GM18505 (cell line): Measurements from ENCODE around the gene KDM2A.
"Not testable (repeated sequence)": the region's sequence is repeated elsewhere in the genome, so short reads cannot be mapped to it uniquely, and the experiment has no call there.

Source experiments
- ATAC-seq: cut with Tn5 transposase; IDR thresholded peaks from one replicate; pipeline ENCODE4 v1.9.1; 2021; ENCODE audit not compliant: unreplicated experiment
- POLR2A ChIP-seq: IDR thresholded peaks from 4 replicates; pipeline ENCODE4 v1.6.1; 2011; ENCODE audit warnings: borderline replicate concordance; ENCODE audit not compliant: insufficient read depth, insufficient read length; ENCODE audit errors: extremely low read depth

The KDM2A gene

DNA sequence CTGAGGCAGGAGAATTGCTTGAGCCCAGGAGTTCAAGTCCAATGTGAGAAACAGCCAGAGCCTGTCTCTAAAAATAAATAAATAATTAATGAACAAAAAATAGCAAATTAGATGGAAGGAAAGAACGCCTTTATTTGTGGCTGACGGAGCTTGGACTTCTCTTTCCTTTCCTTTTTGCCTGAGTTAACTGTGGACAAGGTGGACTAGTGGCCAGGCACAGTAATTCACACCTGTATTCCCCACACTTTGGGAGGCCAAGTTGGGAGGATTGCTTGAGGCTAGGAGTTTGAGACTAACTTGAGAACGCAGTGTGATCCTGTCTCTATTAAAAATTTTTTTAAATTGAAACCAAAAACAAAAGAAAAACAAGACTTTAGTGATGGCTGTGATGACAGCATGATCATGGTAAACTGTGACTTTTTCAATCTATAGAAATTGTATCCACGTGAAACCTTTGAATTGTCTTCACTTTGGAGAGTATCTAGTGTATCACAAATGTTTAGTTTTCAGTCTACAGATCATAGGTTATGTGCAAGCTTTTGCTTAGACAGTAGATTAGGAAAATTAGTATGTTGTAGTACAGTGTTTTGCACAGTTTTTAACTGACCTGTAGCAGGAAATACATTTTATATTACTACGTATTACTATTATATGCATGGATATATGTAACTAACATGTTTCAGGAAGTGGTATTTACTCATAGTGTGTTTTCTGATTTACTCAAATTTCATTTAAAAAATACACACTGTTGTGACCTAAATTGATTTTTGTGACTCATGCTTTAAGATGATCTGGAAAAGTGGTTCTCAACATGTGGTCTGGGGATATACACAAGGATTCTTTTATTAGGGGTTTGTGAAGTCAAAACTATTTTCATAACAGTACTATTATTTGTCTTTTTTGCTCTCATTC, 42.1 kb downstream of the KDM2A start:
- no peak for TF ChIP-seq POLR2A
- ATAC-seq, result no peak

DNA sequence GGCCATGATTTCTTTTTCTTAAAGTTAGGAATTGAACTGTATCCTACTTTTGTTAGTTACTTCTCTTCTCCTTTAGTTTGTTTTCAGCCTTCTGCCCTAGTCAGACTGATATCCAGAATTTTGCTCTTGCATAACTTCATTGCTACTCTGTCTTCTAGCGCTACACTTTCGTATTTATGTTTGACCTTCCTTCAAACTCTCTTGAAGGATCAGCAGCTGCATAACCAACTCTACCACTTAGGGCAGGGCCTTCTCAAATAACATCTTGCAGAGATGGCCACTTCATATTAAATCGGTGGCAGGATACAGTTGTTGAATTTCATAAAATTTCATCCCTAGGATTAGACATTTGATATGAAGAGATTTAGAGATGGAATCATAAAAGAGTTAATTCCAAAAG, 43.9 kb downstream of the KDM2A start:
- TF ChIP-seq POLR2A, result no peak

DNA sequence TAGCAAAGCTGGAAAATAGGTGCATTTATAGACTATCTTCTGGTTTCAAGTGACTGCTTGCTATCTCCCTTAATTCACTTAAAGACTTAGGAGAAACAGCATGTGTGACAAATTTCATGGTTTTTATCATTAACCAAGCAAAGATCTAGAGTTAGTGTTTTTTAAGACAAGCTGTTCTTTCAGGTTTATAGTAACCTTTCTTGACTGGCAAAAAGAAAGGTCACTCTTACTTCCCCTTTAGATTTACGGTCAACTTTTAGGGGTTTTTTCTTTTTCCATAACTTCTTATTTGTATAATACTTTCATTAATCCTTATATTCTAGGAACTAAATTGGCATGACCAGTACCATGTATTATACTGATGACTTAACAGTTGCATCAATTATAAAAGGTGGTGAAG, 46.6 kb downstream of the KDM2A start:
- ATAC-seq, result no peak
- no peak for TF ChIP-seq POLR2A

More for the DNA sequence above, 43.9 kb downstream of the KDM2A start:
- no peak for ATAC-seq

DNA sequence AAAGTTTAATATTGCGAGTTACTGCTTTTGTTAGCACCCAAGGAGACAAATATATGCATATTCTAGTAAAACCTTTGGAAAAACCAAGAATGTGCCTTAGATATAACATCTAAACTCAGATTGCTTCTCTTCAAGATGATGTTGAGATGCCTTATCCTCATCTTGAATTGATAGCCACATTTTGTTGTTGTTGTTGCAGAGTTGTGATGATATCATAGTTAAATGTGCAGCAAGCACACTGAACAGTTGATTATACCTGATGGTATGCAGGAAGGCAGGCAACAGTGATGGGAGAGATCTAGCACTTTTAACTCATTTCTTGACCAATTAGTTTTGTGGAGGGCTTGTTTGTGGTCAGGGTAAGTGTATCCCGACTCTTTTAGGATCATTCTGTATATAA, 48.0 kb downstream of the KDM2A start:
- no peak for TF ChIP-seq POLR2A
- ATAC-seq, result no peak

DNA sequence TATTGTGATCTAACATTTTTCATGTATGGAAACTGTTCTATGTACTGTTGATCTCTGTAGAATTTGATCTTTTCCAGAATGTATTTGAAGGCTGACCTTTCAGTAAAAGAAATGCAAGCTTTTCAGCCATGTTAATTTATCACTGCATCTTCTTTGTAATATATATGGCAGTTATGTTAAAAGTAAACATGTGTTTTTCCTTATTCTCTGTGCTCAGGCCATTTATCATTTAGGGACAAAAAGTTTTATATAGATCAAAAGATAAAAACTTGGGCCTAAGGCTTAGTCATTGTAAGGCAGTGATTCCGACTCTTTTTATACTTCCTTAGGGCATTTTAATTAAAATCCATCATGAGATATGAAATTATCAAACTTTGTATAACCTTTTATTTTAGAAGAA, 48.7 kb downstream of the KDM2A start:
- no peak for ATAC-seq
- no peak for TF ChIP-seq POLR2A

DNA sequence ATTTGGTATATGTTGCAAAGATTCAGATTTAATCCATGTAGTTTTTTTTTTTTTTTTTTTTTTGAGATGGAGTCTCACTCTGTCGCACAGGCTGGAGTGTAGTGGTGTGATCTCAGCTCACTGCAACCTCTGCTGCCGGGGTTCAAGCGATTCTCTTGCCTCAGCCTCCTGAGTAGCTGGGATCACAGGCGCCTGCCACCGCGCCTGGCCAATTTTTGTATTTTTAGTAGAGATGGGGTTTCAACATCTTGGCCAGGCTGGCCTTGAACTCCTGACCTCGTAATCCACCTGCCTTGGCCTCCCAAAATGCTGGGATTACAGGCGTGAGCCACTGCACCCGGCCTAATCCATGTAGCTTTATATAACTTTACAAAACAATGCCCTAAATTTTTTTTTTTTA, 49.8 kb downstream of the KDM2A start:
- ATAC-seq, result not testable (repeated sequence)

DNA sequence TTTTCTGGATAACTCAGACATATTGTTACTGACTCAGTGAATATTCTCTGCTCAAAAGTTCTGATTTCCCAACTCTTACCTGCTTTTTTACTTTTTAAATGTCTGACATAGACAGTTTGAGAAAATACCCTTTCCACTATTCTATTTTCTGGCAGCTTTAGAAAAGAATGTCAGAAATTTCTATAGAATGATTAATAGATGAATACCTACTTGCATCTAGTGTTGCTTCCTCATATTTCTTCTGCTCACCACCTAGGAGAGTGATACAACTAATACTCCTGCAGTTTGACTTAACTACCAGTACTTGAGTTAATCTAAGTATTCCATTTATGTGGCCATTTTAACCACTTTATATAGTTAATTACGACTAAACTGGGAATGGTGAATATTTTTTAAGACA, 55.2 kb downstream of the KDM2A start:
- TF ChIP-seq POLR2A, result no peak
- no peak for ATAC-seq

DNA sequence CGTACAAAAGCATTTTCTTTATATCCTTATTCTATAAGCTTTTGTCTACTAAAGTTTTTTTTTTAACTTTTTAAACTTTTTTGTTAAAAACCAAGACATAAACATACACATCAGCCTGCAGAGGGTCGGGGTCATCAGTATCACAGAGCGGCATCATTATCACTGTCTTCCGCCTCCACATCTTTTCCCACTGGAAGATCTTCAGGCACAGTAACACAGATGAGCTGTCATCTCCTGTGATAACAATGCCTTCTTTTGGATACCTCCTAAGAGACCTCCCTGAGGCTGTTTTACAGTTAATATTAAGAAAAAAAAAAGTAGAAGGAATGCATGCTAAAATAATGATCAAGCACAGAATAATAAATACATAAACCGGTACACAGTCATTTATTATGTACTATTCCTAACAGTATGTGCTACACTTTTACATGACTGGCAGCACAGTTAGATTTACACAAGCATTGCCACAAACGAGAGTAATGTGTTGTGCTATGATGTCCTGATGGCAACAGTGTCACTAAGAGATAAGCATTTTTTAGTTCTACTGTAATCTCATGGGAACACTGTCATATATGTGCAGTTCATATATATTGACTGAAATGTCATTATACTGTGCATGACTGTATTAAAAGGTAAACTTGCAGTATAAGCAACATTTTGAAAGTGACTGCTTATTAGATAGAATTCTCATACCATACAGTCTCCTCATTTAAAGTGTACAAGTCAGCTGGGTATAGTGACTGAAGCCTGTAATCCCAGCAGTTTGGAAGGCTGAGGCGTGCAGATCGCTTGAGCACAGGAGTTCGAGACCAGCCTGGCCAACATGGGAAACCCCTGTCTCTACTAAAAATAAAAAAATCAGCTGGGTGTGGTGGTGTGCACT, 58.6 kb downstream of the KDM2A start:
- no peak for TF ChIP-seq POLR2A
- ATAC-seq, result no peak

DNA sequence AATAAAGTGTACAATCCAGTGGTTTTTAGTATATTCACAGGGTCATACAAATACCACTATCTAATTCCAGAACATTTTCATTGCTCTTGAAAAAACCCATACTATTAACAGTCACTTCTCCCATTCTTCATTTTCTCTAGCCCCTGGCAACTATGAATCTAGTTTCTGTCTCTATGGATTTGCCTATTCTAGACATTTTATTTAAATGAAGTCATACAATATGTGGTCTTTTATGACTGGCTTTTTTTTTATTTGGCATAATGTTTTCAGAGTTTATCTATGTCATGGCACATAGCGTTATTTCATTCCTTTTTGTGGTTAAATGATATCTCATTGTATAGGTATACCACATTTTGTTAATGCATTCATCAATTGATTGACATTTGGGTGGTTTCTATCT, 59.4 kb downstream of the KDM2A start:
- no peak for ATAC-seq
- no peak for TF ChIP-seq POLR2A

DNA sequence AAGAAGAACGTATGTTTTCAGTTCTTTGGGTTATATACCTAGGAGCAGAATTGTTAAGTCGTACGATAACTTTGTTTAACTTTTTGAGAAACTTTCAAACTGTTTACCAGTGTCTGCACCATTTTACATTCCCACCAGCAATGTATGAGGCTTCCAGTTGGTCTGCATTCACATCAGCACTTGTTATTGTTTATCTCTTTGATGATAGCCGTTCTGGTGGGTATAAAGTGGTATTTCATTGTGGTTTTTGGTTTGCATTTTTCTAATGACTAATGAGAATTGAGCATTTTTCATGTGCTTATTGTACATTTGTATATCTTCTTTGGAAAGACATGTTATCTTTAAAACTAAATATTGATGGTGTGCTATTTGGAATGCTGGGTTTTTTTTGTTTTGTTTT, 59.8 kb downstream of the KDM2A start:
- no peak for TF ChIP-seq POLR2A

DNA sequence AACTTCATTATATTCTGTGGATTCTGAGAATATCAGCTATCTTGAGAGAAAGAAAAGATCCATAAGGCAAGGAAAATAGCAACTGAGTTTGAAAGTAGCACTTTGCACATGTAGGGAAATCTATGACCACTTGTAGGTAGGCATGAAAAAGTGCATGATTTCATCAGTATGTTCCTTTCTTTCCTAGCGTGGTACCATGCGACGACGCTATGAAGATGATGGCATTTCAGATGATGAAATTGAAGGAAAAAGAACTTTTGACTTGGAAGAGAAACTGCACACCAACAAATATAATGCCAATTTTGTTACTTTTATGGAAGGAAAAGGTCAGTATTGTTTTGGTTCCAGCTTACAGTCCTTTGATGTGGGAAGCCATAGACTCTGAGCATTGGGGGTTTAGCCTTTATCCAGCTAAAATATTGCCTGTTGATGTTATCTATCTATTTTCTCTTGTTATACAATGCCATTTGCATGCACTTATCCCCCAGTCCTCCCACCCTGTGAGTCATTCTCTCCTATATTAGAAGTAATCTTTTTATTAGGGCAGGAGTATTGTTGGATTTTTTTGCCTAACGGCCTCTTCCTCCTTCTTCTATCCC, 60.9 kb downstream of the KDM2A start:
- TF ChIP-seq POLR2A, result no peak
- ATAC-seq, result no peak

More for the DNA sequence above, 59.8 kb downstream of the KDM2A start:
- ATAC-seq, result no peak

DNA sequence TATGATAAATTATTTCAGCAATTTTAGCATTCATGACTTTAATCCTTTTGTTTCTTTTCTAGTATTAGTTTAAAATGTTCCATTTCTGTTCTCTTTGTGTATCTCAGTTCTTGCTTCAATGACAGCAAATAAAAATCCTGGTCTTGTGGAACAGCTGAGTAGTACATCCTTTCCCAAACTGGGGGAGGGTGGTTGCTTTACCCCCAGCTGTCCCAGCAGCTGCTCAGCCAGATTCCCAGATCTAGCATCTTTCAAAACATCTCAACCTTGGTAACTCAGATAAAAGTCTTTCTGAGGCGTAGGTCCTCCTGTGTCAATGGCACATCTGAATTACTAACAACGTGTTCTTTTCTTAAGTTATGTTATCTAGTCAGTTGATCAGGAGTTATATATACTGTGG, 75.0 kb downstream of the KDM2A start:
- ATAC-seq, result no peak
- TF ChIP-seq POLR2A, result no peak

DNA sequence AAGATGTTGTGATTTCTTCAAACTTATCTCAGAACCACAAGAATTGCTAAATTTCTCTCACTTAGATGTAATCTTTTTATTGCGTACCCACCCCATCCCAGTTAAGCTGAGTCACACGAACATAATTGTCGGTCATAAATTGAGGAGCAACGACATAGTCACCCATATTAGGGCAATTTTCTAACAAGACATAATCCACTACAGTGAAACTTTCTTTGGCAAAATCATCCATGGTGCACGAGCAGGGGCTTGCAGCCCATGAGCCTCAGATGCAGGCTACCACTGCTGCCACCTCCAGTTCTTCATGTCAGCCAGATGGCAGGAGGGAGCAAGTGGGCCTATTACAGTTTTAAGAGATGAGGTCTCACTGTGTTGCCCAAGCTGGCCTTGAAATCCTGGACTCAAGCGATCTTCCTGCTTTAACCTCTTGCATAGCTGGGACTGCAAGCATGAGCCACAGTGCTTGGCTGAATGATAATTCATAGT, 77.0 kb downstream of the KDM2A start:
- TF ChIP-seq POLR2A, result no peak
- ATAC-seq, result no peak

DNA sequence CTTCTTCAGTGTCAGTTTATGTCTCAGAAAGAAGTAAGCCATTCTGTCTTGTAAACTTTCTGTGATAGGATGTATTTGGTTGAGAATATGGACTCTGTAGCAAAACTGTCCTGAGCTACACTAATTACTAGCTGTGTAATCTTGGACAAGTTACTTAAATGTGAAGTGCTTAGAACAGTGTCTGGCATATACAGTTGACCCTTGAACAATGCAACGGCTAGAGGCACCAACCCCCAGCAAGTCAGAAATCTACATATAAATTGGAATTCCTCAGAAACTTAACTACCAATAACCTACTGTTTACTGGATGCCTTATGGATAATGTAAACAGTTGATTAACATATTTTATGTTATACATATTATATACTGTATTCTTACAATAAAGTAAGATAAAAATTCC, 78.5 kb downstream of the KDM2A start:
- no peak for TF ChIP-seq POLR2A
- ATAC-seq, result no peak

DNA sequence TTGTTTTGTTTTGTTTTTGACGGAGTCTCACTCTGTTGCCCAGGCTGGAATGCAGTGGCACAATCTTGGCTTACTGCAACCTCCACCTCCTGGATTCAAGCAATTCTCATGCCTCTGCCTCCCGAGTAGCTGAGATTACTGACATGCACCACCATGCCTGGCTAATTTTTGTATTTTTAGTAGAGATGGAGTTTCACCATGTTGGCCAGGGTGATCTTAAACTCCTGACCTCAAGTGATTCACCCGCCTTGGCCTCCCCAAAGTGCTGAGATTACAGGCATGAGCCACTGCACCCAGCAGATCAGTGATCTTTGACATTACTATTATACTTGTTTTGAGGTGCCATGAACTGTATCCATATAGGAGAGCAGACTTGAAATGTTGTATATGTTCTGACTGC, 79.7 kb downstream of the KDM2A start:
- ATAC-seq, result not testable (repeated sequence)
